Skeletal muscle satellite cell (primary cell): ENCODE results near the gene TRIM31. TPM values are rescaled to one million over a fixed set of nuclear protein-coding genes. Genes with fewer than 3 reads are reported as not detected.

ENCODE experiments used
- H3K27me3 ChIP-seq: 2 replicates; pipeline ENCODE4 v1.7.0; 2013; ENCODE audit warnings: low read length; ENCODE audit not compliant: control insufficient read depth, insufficient read depth
- H3K36me3 ChIP-seq: 2 replicates; pipeline ENCODE4 v1.7.0; 2013; ENCODE audit warnings: mild to moderate bottlenecking, control low read depth, low read length; ENCODE audit not compliant: insufficient read depth
- H3K4me1 ChIP-seq: 2 replicates; pipeline ENCODE4 v1.7.0; 2013; ENCODE audit warnings: low read length; ENCODE audit not compliant: control insufficient read depth, insufficient read depth
- H3K4me2 ChIP-seq: 2 replicates; pipeline ENCODE4 v1.7.0; 2013; ENCODE audit warnings: mild to moderate bottlenecking, low read length
- H3K4me3 ChIP-seq: 2 replicates; pipeline ENCODE4 v1.7.0; 2013; ENCODE audit warnings: low read length
- H3K9ac ChIP-seq: 2 replicates; pipeline ENCODE4 v1.7.0; 2013; ENCODE audit warnings: mild to moderate bottlenecking, low read depth, low read length, moderate library complexity
- H3K9me3 ChIP-seq: replicated peaks from 2 replicates; pipeline ENCODE4 v1.7.0; 2013; ENCODE audit warnings: mild to moderate bottlenecking, control low read depth, low read length
- small RNA-seq: library from RNA; depleted of rRNA; stranded (forward); fragments of <200 nt; gene quantifications from one replicate; pipeline ENCODE3, GENCODE V24; 2012

Gene TRIM31

GRCh38 chr6:30053682-30054081 is 59.2 kb downstream of the TRIM31 start:
- Histone ChIP-seq H3K36me3 (peaks cover 4% of the 10 kb centered on the region), H3K9me3 (no peaks in the 10 kb centered on the region), H3K4me1 (no peaks in the 10 kb centered on the region), H3K4me2 (no peak overlapping the region), H3K27me3 (no peaks in the 10 kb centered on the region), H3K4me3 (no peak overlapping the region), H3K9ac (no peak overlapping the region)

Small RNA genes lying within 50 kb of the gene (small RNA-seq; reads per million reads assigned to genes)
- gene RF00554 (not detected), gene RF02219 (not detected), gene RF02220 (not detected)
